Measurements from ENCODE around the gene DUSP16.

The DUSP16 gene

DNA sequence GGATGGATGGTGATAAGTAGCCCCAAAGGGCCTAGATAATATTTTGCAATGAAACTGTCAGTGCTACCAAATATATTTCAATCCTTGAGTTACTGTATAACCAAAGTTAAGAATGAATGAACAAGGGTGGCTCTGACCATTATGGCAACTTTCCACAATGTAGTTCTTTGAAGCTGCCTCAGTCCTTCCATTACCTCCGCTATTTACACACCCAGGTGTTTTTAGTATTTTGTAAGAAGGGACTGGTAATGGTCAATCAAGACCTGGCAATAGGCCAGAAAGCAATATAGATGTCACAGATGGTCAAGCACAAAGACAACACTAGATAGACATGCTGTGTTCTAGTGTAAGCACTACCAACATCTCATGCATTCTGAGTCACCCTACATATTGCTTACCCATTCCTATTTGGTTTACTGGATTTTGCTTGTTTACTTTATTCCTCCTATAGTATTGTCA, 16.3 kb downstream of the DUSP16 start:
- TF ChIP-seq EZH2 (optimal IDR thresholded peaks at IDR 0.05; ENCODE audit: low read depth, low read length) (no peak), EZH2phosphoT487 (IDR thresholded peaks at IDR 0.05; ENCODE audit: low read length) (no peak)
- TF ChIP-seq, protein P1, sequence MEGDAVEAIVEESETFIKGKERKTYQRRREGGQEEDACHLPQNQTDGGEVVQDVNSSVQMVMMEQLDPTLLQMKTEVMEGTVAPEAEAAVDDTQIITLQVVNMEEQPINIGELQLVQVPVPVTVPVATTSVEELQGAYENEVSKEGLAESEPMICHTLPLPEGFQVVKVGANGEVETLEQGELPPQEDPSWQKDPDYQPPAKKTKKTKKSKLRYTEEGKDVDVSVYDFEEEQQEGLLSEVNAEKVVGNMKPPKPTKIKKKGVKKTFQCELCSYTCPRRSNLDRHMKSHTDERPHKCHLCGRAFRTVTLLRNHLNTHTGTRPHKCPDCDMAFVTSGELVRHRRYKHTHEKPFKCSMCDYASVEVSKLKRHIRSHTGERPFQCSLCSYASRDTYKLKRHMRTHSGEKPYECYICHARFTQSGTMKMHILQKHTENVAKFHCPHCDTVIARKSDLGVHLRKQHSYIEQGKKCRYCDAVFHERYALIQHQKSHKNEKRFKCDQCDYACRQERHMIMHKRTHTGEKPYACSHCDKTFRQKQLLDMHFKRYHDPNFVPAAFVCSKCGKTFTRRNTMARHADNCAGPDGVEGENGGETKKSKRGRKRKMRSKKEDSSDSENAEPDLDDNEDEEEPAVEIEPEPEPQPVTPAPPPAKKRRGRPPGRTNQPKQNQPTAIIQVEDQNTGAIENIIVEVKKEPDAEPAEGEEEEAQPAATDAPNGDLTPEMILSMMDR (IDR thresholded peaks at IDR 0.05; ENCODE audit: low read length), result no peak
- H3K4me1 ChIP-seq (ENCODE audit: low read length), result 0 out of 2 replicates have a peak, but pooled peaks cover under 1% of the 10 kb centered on the region
- H3K79me2 ChIP-seq (ENCODE audit: low read length), result no peaks in the 10 kb centered on the region
- no peak overlapping the region for H3K27ac ChIP-seq (ENCODE audit: low read length)
- H3K9ac ChIP-seq (ENCODE audit: low read length), result no peak overlapping the region
- no peak overlapping the region for H2AFZ ChIP-seq (ENCODE audit: low read length)
- H4K20me1 ChIP-seq (ENCODE audit: insufficient read depth, low read length), result no peaks in the 10 kb centered on the region
- H3K27me3 ChIP-seq (replicated peaks; ENCODE audit: insufficient read depth, low read length), result no peaks in the 10 kb centered on the region
- no peaks in the 10 kb centered on the region for H3K36me3 ChIP-seq (replicated peaks; ENCODE audit: insufficient read depth, low read length)
- no peaks in the 10 kb centered on the region for H3K9me3 ChIP-seq (replicated peaks; ENCODE audit: insufficient read depth, low read length)
- no peak overlapping the region for H3K4me2 ChIP-seq (ENCODE audit: low read depth, low read length)
- no peak overlapping the region for H3K4me3 ChIP-seq (ENCODE audit: low read length)
- no peaks in the 10 kb centered on the region for H3F3A ChIP-seq (ENCODE audit: insufficient read depth, low read length)
- H3K9me2 ChIP-seq (replicated peaks; ENCODE audit: insufficient read depth, low read length), result no peaks in the 10 kb centered on the region
- DNase-seq, result no peak

DNA sequence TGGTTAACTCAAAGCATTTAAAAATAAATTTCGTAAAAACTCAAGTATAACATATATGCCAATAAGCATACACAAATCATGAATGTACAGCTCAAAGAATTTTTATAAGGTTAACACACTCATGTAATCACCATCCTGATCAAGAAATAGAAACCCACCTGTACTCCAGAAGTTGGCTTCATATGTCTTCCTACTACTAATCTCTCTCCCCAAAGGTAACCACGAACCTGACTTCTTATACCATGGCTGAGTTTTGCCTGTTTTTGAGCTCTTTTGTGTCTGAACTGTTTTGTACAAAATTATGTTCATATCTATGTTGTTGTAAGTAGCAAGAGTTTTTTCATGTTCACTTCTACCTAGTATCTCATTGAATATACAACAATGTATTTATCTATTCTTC, 18.7 kb downstream of the DUSP16 start:
- no peak overlapping the region for H2AFZ ChIP-seq (ENCODE audit: low read length)
- no peaks in the 10 kb centered on the region for H3K9me3 ChIP-seq (replicated peaks; ENCODE audit: insufficient read depth, low read length)
- 0 out of 2 replicates have a peak, but pooled peaks cover 4% of the 10 kb centered on the region for H3K4me1 ChIP-seq (ENCODE audit: low read length)
- H3K36me3 ChIP-seq (replicated peaks; ENCODE audit: insufficient read depth, low read length), result no peaks in the 10 kb centered on the region
- TF ChIP-seq EZH2 (optimal IDR thresholded peaks at IDR 0.05; ENCODE audit: low read depth, low read length) (no peak), EZH2phosphoT487 (IDR thresholded peaks at IDR 0.05; ENCODE audit: low read length) (no peak)
- TF ChIP-seq, protein P1 (IDR thresholded peaks at IDR 0.05; ENCODE audit: low read length), result no peak
- no peaks in the 10 kb centered on the region for H4K20me1 ChIP-seq (ENCODE audit: insufficient read depth, low read length)
- no peak overlapping the region for H3K4me2 ChIP-seq (ENCODE audit: low read depth, low read length)
- no peaks in the 10 kb centered on the region for H3K79me2 ChIP-seq (ENCODE audit: low read length)
- DNase-seq, result no peak
- H3K4me3 ChIP-seq (ENCODE audit: low read length), result no peak overlapping the region
- no peaks in the 10 kb centered on the region for H3K27me3 ChIP-seq (replicated peaks; ENCODE audit: insufficient read depth, low read length)
- H3F3A ChIP-seq (ENCODE audit: insufficient read depth, low read length), result no peaks in the 10 kb centered on the region
- no peaks in the 10 kb centered on the region for H3K9me2 ChIP-seq (replicated peaks; ENCODE audit: insufficient read depth, low read length)
- H3K9ac ChIP-seq (ENCODE audit: low read length), result no peak overlapping the region
- H3K27ac ChIP-seq (ENCODE audit: low read length), result no peak overlapping the region

DNA sequence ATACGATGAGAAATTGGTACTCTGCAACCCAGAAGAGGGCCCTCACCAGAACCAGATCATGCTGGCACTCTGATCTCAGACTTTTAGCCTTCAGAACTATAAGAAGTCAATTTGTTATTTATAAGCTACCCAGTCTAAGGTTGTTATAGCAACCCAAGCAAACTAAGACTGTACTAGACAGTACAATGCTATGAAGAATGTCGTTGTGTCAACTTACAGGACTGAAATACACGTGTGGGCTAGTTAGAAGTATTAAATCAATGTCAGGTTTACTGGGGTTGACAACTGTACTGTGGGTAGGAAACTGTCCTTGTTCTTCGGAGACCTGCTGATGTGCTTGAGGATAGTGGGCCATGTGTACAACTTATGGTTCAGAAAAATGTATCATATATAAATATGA, 19.7 kb downstream of the DUSP16 start:
- 0 out of 2 replicates have a peak, but pooled peaks cover 4% of the 10 kb centered on the region for H3K4me1 ChIP-seq (ENCODE audit: low read length)
- no peak overlapping the region for H3K9ac ChIP-seq (ENCODE audit: low read length)
- TF ChIP-seq, protein P1 (IDR thresholded peaks at IDR 0.05; ENCODE audit: low read length), result no peak
- TF ChIP-seq EZH2phosphoT487 (IDR thresholded peaks at IDR 0.05; ENCODE audit: low read length) (no peak), EZH2 (optimal IDR thresholded peaks at IDR 0.05; ENCODE audit: low read depth, low read length) (no peak)
- no peaks in the 10 kb centered on the region for H3K27me3 ChIP-seq (replicated peaks; ENCODE audit: insufficient read depth, low read length)
- no peak overlapping the region for H3K27ac ChIP-seq (ENCODE audit: low read length)
- no peaks in the 10 kb centered on the region for H3K9me3 ChIP-seq (replicated peaks; ENCODE audit: insufficient read depth, low read length)
- H3F3A ChIP-seq (ENCODE audit: insufficient read depth, low read length), result no peaks in the 10 kb centered on the region
- DNase-seq, result no peak
- H3K4me2 ChIP-seq (ENCODE audit: low read depth, low read length), result no peak overlapping the region
- no peaks in the 10 kb centered on the region for H3K9me2 ChIP-seq (replicated peaks; ENCODE audit: insufficient read depth, low read length)
- no peaks in the 10 kb centered on the region for H3K36me3 ChIP-seq (replicated peaks; ENCODE audit: insufficient read depth, low read length)
- no peaks in the 10 kb centered on the region for H3K79me2 ChIP-seq (ENCODE audit: low read length)
- H4K20me1 ChIP-seq (ENCODE audit: insufficient read depth, low read length), result no peaks in the 10 kb centered on the region
- no peak overlapping the region for H3K4me3 ChIP-seq (ENCODE audit: low read length)
- no peak overlapping the region for H2AFZ ChIP-seq (ENCODE audit: low read length)

Data from MM.1S (cell line).